HS-5 (cell line): Measurements from ENCODE around the gene RBM23.
"Not testable (repeated sequence)": the region's sequence is repeated elsewhere in the genome, so short reads cannot be mapped to it uniquely, and the experiment has no call there.

Source experiments
- DNase-seq: peaks from one replicate; pipeline ENCODE4 v3.0.0-alpha.2; 2012; ENCODE audit warnings: low read depth

RBM23 gene

DNA sequence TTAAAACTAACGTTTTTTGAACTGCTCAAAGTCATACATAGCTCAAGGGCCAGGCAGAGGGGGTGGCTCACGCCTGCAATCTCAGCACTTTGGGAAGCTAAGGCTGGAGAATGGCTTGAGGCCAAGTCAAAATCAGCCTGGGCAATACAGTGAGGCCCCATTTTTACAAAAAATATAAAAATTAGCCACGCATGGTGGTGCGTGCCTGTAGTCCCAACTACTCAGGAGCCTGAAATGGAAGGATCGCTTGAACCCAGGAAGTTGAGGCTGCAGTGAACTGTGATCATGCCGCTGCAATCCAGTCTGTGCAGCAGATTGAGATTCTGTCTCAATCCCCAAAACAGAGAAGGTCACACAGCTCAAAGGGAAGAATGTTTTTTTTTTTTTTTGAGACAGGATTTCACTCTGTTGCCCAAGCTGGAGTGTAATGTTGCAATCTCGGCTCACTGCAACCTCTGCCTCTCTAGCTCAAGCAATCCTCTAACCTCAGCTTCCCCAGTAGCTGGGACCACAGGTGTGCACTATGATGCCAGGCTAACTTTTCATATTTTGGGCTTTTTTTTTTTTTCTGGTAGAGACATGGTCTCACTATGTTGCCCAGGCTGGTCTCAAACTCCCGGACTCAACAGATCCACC, 2.9 kb downstream of the RBM23 start:
- DNase-seq, result no peak

DNA sequence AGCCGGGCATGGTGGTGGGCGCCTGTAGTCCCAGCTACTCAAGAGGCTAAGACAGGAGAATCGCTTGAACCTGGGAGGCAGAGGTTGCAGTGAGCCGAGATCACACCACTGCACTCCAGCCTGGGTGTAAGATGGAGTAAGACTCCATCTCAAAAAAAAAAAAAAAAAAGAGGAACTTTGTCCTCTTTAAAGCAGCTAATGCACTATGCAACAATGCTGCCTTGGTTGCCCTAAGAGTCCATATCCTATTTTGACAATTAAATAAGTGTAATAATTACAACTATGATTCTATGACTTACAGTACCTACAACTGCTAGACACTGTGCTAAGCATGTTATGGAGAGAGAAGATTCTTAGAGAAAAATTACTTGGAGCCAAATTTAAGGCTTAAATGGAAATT, 4.1 kb downstream of the RBM23 start:
- not testable (repeated sequence) for DNase-seq

DNA sequence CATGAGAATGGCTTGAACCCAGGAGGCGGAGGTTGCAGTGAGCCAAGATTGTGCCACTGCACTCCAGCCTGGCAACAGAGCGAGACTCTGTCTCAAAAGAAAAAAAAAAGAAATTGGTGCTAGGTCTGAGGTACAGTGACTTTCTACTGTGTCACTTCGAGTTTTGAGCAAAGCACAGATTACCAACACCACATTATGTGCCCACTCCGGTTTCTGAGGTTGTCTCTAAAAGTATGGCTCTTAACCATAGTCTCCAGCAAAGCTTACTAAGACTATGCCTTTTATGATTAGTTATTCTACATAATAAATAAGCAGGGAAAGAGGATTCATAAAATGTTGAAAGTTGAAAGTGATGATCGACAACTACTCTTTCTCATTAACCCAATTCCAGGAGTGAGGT, 8.0 kb downstream of the RBM23 start:
- DNase-seq, result no peak

DNA sequence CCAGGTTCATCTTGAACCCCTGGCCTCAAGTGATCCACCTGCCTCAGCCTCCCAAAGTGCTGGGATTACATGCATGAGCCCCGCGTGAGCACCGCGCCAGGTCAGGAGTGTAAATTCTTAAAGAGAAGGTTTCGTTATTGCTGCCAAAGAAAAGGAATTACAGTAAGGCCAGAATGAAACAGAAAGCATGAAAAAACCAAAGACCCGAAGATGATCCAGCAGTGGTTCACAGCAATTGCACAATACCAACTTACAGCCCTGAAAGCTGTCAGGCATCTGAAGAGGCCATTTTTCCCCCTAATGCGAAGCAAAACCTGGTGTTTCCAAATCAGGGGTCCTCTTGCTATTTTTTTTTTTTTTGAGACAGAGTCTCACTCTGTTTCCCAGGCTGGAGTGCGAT, 10.3 kb downstream of the RBM23 start:
- no peak for DNase-seq

DNA sequence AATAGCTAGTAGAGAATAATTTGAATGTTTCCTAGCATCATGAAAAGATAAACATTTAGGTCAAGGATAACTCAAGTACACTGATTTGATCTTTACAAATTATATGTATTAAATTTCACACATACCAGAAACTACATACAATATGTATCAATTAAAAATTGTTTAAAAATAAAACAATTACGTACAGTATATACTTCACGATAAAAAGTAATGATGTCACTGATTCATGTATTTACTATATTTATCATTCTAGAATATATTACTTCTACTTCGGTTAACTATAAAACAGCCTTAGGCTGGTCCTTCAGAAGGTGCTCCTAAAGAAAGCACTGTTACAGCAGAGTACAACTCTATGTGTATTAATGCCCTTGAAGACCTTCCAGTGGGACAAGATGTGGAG, 11.5 kb downstream of the RBM23 start:
- DNase-seq, result no peak

DNA sequence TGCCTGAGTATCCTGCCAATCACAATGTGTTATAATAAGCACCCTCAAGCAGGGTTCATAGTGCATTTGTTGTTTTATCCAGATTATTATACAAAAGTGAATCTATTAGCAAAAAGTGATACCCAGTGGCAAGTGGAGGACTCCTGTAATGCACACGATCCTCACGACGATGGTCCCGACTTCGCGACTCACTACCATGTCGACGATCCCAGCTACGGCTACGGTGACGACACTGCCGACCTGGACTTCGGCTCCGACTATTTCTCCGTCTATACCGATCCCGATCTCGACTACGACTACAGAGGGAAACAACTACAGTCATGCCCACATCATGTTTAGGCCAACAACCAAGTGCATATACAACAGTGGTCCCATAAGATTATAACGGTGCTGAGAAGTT, 12.9 kb downstream of the RBM23 start:
- no peak for DNase-seq

DNA sequence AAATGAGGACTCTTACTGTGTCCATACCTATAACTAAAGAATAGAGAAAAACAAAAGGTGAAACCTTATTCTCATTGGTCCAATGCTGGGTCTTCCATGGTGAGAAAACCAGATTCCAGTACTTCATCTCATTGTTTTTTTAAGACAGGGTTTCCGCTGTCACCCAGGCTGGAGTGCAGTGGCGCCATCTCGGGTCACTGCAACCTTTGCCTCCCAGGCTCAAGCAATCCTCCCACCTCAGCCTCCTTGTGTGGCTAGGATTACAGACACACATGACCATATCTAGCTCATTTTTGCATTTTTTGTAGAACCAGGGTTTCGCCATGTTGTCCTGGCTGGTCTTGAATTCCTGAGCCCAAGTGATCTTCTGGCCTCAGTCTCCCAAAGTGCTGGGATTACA, 13.3 kb downstream of the RBM23 start:
- DNase-seq, result no peak

DNA sequence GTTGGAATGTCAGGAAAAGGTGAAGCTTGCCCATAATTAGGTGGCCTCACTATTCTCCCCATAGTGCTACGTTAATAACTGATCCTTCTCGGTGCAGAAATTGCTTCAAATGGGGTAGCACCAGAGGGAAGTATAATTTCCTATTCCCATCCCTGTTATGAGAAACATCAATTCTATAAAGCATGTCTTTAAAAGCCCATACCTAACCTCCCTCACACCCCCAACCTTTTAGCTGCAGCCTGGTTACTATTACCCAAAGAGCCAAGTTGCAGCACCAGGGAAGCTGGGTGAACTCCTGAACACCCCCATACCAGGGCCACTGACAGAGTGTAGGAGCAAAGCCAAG, 15.2 kb downstream of the RBM23 start:
- no peak for DNase-seq

DNA sequence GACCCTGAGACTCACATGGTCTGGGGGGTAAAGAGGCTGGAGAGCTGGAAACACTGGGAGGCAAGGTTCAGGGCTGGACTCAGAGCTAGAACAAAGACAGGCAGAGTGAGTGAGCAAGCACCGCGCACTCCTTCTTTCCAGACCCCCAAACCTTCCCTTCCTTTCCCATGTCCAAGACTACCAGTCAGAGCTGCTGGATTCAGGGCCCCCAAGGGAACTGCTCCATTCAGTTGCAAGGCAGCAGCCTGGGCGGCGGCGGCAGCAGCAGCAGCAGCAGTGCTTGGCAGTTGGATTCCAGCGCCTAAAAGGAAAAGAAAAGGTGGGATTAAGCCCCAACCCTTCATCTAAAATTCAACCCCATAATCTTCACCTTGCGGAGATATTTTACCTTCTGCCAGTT, 17.1 kb downstream of the RBM23 start:
- no peak for DNase-seq

DNA sequence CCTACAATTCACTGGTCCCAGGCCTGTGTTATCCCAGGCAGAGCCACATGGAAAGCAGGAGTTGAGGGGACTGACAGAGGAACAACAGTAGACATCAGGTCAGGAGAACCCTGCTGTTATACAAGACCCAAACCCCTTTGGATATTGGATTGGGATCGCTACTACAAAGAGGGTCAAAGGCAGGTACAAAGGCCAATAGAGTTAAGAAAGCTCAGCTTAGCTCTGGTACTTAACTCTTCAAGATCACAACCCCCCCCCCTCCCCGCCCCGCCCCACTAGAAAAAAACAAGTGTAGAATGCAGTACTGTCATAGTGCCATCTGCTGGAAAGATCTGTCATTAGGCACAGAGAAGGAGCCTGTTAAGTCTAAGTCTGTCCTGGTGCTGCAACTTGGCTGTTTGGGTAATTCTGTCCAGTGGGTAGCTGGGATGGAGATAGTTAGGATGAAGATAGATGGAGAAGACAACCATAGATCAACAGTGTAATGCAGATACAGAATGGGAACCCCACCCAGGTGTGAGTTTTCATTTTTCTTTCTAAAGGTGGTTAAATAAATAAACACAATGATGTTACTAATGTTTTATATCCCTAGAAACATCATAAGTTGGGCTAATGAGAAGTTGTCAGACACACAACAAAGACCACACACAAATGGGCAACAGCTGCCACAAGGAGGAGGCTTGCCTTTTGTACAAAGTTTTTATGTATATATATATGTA, 18.7 kb downstream of the RBM23 start:
- peak; percentile 22 for DNase-seq

DNA sequence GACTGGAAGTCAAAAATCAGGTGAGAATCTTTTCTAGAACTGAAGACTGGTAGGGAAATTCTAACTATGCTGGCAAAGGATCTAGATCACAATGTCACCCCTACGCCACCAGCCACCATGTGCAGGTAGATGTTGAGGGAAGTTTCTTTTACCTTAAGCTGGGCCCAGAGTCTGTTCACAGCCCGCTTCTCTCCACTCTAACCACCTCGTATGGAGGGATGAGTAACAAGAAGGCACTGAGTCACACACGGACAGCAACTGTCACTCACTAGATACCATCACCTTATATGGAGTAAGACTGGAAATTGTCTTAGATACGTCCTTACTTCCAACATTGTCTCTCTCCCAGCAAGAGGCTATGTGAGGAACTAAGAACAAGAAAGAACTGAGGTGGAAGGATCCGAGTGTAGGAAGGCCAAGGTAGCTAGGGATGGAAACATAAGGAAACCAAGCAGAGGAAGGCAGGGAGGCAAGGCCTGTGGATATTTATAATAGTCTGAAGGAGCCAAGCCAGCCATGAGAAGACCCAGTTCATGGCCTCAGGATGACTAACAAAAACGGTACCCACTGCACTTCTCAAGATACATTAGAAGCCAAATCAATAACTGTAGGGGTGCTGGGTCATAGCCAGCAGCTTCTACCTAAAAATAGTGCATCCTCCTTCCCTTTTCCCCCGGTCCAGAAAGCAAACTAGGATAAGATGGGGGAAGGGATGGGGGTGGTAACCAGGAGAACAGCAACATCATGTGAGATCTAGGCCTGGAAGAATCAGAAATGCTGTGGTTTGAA, 20.5 kb downstream of the RBM23 start:
- DNase-seq, result peak; percentile 44

DNA sequence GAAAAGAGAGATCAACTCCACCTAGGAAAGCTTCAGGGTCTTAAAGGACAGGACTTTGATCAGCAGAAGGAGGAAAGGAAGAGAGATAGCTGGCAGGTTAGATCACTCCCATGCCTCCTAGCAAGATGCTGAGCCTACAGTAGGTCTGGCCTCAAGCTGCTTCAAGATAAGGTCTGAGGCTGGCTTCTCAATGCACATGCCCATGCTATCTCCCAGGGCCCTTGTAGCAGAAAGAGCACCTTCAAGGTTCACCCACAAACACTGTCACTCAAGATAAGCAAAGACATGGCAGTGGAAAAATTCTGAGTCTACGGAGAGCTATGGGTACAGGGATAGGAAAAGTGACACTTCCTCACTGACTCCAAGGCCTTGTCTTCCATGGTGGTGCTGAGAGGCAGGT, 21.6 kb downstream of the RBM23 start:
- no peak for DNase-seq

DNA sequence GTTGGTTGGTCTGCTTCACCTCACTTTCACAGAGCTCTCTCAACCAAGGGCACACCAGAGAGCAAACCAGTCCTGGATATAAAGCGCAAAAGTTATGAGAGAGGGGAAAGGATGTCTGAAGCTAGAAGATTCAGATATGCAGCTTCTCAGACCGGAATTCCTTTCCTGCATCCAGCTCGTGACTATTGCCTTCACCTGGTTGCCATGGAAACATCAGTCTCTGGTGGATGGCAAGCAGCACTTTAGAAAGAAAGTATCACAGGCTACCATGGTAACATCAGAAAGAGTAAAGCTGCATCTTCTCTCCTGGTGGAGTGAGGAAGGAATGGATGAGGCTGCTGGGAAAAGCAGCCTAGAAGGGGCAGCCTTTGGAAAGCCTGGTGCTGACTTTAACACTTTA, 22.2 kb downstream of the RBM23 start:
- no peak for DNase-seq

DNA sequence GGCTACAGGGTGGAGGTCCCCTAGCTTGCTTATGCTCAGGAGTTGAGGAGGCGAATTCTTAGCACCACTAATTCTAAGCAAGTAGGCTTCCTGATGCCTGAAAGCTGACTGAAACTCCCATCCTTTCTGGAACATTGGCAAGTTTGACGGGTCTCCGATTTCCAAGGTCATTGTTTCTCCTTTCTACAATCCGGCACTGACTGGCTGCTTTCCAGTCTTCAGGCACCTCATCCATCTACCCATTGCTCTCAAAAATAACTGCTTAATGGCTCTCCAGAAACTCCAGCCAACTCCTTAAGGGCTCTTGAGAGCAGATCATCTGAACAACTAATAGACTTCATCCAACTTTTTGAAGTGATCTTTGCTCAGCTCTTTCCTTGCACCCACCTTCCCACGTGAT, 22.6 kb downstream of the RBM23 start:
- DNase-seq, result no peak

DNA sequence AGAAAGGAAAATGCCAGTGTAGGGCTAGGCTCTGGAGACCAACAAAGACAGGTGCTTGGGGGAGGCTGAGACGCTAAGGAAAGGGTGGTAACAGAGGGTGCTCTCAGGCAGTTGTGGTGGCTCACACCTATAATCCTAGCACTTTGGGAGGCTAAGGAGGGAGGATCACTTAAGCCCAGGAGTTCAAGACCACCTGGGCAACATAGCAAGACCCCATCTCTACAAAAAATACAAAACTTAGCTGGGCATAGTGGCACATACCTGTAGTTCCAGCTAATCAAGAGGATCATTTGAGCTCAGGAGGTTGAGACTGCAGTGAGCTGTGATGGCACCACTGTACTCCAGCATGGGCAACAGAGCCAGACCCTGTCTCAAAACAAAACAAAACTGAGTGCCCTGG, 23.5 kb downstream of the RBM23 start:
- no peak for DNase-seq

DNA sequence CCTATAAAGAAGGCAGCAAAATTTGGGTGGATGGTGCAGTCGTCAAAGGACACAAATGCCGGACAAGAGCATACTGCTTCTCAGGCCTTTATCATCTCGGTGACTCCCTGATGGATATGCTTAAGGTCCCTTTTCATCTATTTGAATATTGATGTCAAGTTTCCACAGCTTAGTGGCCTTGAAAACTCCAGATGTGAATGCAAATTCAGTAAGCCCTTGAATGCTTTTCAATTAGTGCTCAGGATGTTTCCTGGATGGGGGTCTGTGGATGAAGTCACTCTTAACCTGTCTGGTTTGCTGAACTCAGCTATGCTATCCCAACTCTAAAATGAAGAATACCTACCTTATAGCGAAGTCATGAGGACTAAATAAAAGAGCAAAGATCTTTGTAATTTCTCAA, 25.2 kb downstream of the RBM23 start:
- DNase-seq, result no peak

DNA sequence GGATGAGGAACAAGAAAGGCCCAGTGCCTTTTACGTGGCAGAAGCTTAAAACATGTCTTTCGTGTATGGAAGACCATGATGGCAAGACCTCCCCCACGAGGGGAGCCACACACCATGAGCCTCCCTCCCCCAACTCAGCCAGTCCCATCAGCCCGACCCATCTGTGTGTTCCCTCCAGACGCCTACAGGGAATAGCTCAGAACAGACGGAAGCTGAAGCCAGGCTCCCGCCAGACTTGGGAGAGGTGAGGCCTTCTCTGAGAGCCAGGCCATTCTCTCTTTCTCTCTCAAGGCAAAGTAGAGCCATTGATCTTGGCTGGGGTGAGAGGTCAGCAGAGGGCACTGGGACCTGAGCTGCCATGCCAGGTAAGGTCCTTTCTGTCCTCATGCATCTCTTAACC, 26.5 kb downstream of the RBM23 start:
- DNase-seq, result no peak

DNA sequence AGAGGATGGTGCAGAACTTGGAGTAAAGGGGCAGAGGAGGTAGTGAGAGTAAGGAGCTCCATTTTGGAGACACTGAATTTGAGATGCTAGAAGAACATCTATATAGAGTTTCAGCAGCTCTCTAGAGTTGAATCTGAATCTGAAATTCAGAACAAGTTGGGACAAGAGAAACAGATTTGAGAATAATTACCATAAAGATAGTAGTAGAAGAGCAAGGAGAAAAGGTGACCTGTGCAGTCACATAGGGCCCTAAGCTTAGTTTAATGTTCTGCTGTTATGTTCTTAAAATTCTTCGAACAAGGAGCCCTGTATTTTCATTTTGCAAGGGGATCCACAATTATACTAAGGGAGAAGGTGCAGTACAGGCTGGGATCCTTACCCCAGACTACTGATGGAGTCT, 28.5 kb downstream of the RBM23 start:
- no peak for DNase-seq

DNA sequence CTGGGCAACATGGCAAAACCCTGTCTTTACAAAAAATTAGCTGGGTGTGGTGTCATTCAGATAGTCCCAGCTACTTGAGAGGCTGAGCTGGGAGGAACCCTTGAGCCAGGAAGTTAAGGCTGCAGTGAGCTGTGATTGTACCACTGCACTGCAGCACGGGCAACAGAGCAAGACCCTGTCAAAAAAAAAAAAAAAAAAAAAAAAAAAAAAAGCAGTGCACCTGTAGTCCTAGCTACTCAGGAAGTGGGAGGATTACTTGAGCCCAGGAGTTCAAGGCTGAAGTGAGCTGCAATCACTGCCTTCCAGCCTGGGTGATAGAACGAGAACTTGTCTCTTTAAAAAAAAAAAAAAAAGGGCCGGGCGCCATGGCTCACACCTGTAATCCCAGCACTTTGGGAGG, 30.3 kb downstream of the RBM23 start:
- DNase-seq, result no peak

DNA sequence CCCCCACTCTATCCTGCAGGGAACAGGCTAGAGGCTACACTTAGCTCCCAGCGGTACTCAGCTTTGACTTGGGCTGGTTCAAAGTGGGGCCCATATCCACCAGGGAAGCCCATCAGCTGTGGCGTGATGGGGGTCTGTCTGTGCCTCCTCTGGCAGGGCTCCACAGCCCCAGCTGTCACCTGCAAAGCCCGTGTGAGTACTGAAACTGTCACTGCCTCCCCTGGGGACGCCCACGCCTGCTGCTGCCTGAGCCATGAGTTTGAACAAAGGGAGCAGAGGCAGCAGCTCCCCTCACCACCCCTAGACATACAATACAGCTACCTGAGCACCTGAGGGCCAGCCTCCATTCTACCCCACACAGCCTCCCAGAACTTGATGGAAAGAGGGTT, 31.0 kb downstream of the RBM23 start:
- DNase-seq, result no peak

DNA sequence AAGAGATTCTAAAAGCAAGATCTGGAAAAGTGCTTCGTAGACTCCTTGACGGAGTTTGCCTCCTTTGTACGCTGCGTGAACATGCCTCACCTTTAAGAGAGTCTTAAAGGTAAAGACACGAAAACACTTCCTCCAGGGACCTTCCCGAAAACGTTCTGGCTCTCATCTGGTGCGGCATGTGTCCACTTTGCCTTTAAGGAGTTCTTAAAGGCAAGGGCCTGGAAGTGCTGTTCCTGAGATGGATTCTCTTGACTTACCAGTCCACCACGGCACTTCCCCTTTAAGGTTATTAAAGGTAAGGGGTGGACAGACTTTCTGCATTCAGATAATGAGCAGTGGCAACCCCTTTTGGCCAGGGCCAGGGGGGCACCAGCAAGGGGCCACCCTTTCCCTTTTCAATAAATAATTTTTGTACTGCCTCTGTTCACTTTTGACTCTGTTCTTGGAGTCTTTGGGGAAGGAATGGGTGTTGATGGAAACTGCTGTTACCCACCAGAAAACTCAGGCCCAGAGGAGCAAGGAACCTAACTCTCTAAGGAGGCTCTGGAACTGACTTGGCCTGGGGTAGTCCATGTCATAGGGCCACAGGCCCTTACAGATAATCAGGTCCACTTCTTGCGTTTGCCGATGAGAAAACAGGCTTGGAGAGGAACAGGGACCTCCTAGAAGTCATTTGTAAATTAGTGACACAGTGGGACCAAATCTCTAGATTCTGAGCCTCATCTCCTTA, 31.5 kb downstream of the RBM23 start:
- DNase-seq, result no peak

DNA sequence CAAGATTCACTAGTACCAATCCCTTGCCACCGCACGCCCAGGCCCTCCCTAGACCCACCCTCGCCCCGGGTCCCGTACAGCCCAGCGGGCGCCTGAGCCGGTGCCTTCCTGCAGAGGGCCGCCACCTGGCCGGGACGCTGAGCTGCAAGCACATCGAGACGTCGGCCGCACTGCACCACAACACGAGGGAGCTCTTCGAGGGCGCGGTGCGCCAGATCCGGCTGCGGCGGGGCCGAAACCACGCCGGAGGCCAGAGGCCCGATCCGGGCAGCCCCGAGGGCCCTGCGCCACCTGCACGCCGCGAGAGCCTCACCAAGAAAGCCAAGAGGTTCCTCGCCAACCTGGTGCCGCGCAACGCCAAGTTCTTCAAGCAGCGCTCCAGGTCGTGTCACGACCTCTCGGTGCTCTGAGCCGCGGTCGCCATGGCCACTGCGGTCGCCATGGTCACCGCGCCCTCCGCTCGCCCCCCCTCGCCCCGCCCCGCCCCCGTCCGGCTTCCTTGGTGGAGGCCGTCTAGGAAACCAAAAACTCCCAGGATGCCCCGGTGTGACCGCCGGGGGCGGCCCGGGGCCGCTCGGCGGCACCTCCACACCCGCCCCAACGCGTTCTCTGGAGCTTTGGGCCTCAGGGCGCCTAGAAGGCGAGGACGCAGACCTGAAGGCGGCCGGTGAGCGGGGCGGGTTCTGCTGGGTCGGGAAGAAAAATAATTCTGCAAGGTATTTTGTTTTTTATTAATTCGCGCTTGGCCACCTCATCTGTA, 32.3 kb downstream of the RBM23 start:
- DNase-seq, result no peak
